WTC11 (cell line): ENCODE measurements around the gene ROBO1. TPM values are rescaled to one million over a fixed set of nuclear protein-coding genes. Genes with fewer than 3 reads are reported as not detected.

Source experiments
- ATAC-seq: fragments of 200-7000 bp; cut with Tn5 transposase; 2 replicates; pipeline ENCODE4 v1.10.0; 2021; ENCODE audit warnings: mild to moderate bottlenecking, moderate library complexity
- CTCF ChIA-PET: fragments of 300-600 bp; sonication (Branson Sonifier 250); formaldehyde crosslinking; loops from one replicate; lab custom pipeline; 2021; ENCODE audit warnings: antibody characterized with exemption; lab: Charles Lee
- POLR2A ChIA-PET: fragments of 350-600 bp; sonication (Branson Sonifier 250); formaldehyde crosslinking; loops from one replicate; lab custom pipeline; 2021; ENCODE audit warnings: antibody characterized with exemption; lab: Charles Lee
- DNase-seq: peaks from one replicate; pipeline ENCODE4 v3.0.0; 2021; ENCODE audit warnings: low spot score
- H3K27ac Mint-ChIP-seq: 2 replicates; pipeline ENCODE4 v1.8.0; 2021; ENCODE audit warnings: mixed read lengths
- H3K27me3 Mint-ChIP-seq: 2 replicates; pipeline ENCODE4 v1.8.0; 2021; ENCODE audit warnings: low read depth, mild to moderate bottlenecking, moderate library complexity, mixed read lengths
- H3K36me3 Mint-ChIP-seq: 2 replicates; pipeline ENCODE4 v1.8.0; 2021; ENCODE audit warnings: mixed read lengths
- H3K4me1 Mint-ChIP-seq: 2 replicates; pipeline ENCODE4 v1.8.0; 2022; ENCODE audit warnings: mixed read lengths
- H3K4me3 Mint-ChIP-seq: 2 replicates; pipeline ENCODE4 v1.8.0; 2021; ENCODE audit warnings: mild to moderate bottlenecking, moderate library complexity, mixed read lengths
- H3K9me3 Mint-ChIP-seq: 2 replicates; pipeline ENCODE4 v1.8.0; 2021; ENCODE audit warnings: mixed read lengths
- AFF4 ChIP-seq: sonication (generic); formaldehyde crosslinking; IDR thresholded peaks from 2 replicates; pipeline ENCODE4 v1.8.1; 2023; ENCODE audit warnings: mild to moderate bottlenecking, missing genetic modification reagents, borderline replicate concordance
- AR ChIP-seq: fragments of 250-450 bp; sonication (Bioruptor Pico); IDR thresholded peaks from 2 replicates; pipeline ENCODE4 v1.9.0; 2021; ENCODE audit warnings: mild to moderate bottlenecking
- ATF3 ChIP-seq: sonication (generic); formaldehyde crosslinking; conservative IDR thresholded peaks from 2 replicates; pipeline ENCODE4 v1.8.1; 2022; ENCODE audit warnings: mild to moderate bottlenecking, missing genetic modification reagents
- CTCF ChIP-seq: fragments of 200-600 bp; IDR thresholded peaks from 2 replicates; pipeline ENCODE4 v1.8.0; 2022; ENCODE audit warnings: antibody characterized with exemption
- E2F4 ChIP-seq: sonication (generic); formaldehyde crosslinking; IDR thresholded peaks from 2 replicates; pipeline ENCODE4 v1.8.1; 2022; ENCODE audit warnings: low read depth, mild to moderate bottlenecking, moderate library complexity, missing genetic modification reagents, borderline replicate concordance
- E2F5 ChIP-seq: sonication (generic); formaldehyde crosslinking; IDR thresholded peaks from 2 replicates; pipeline ENCODE4 v1.8.1; 2022; ENCODE audit warnings: mild to moderate bottlenecking, moderate library complexity, missing genetic modification reagents
- HMGXB4 ChIP-seq: sonication (generic); formaldehyde crosslinking; IDR thresholded peaks from 2 replicates; pipeline ENCODE4 v1.8.1; 2023; ENCODE audit warnings: mild to moderate bottlenecking, moderate library complexity, missing genetic modification reagents
- JAZF1 ChIP-seq: fragments of 250-450 bp; sonication (Bioruptor Pico); IDR thresholded peaks from 2 replicates; pipeline ENCODE4 v1.9.0; 2021; ENCODE audit warnings: moderate library complexity, mild to moderate bottlenecking, inconsistent platforms
- MLX ChIP-seq: sonication (generic); formaldehyde crosslinking; IDR thresholded peaks from 2 replicates; pipeline ENCODE4 v1.8.1; 2023; ENCODE audit warnings: mild to moderate bottlenecking, missing genetic modification reagents, moderate library complexity
- MYBL2 ChIP-seq: sonication (generic); formaldehyde crosslinking; IDR thresholded peaks from 2 replicates; pipeline ENCODE4 v1.8.1; 2023; ENCODE audit warnings: mild to moderate bottlenecking, moderate library complexity, missing genetic modification reagents
- NR1H2 ChIP-seq: sonication (generic); formaldehyde crosslinking; IDR thresholded peaks from 2 replicates; pipeline ENCODE4 v1.9.0; 2021; ENCODE audit warnings: mild to moderate bottlenecking, moderate library complexity, missing genetic modification reagents
- PRRX2 ChIP-seq: fragments of 250-450 bp; sonication (Bioruptor Pico); IDR thresholded peaks from 2 replicates; pipeline ENCODE4 v1.8.0; 2021; ENCODE audit warnings: mild to moderate bottlenecking
- TEAD1 ChIP-seq: sonication (generic); formaldehyde crosslinking; IDR thresholded peaks from 2 replicates; pipeline ENCODE4 v1.8.0; 2022; ENCODE audit warnings: mild to moderate bottlenecking, missing genetic modification reagents
- USF1 ChIP-seq: sonication (generic); formaldehyde crosslinking; IDR thresholded peaks from 2 replicates; pipeline ENCODE4 v1.8.0; 2022; ENCODE audit warnings: mild to moderate bottlenecking, missing genetic modification reagents
- ZNF317 ChIP-seq: sonication (generic); formaldehyde crosslinking; IDR thresholded peaks from 2 replicates; pipeline ENCODE4 v1.8.1; 2023; ENCODE audit warnings: low read depth, mild to moderate bottlenecking, moderate library complexity, missing genetic modification reagents, borderline replicate concordance
- ZSCAN18 ChIP-seq: fragments of 250-450 bp; sonication (Bioruptor Pico); IDR thresholded peaks from 2 replicates; pipeline ENCODE4 v2.1.2; 2022; ENCODE audit warnings: mild to moderate bottlenecking, moderate library complexity
- total RNA-seq: library from RNA; stranded (reverse); gene quantifications from 3 replicates; pipeline ENCODE4 v1.2.3, GENCODE V29; 2021

Gene ROBO1
- total RNA-seq, 1 experiment from 2014 or later, result 90.9 TPM

GRCh38 chr3:79664455-79664854 is 103.3 kb downstream of the ROBO1 start:
- CTCF ChIA-PET, result interaction anchor here (0.6 kb wide), 1 partner anchor 143 kb away, joined by 3 read pairs; no protein-coding TSS in a partner anchor
- DNase-seq (no peak), ATAC-seq (no peak)
- POLR2A ChIA-PET, result no interaction called here
- Mint-ChIP-seq H3K4me1 (peaks cover 2% of the 10 kb centered on the region; the same call in 1 of the 2 replicates), H3K4me3 (no peak overlapping the region), H3K27me3 (no peaks in the 10 kb centered on the region), H3K36me3 (no peaks in the 10 kb centered on the region), H3K9me3 (no peaks in the 10 kb centered on the region), H3K27ac (no peak overlapping the region)
- TF ChIP-seq E2F5 (CRISPR knock-in tag) (no peak), AFF4 (CRISPR knock-in tag) (no peak), ZSCAN18 (CRISPR knock-in tag) (no peak), ZNF317 (no peak), PRRX2 (CRISPR knock-in tag) (no peak), CTCF (no peak), HMGXB4 (CRISPR knock-in tag) (no peak), ATF3 (CRISPR knock-in tag) (no peak), TEAD1 (no peak), USF1 (CRISPR knock-in tag) (no peak), MYBL2 (CRISPR knock-in tag) (no peak), AR (CRISPR knock-in tag) (no peak), E2F4 (no peak), NR1H2 (CRISPR knock-in tag) (no peak), JAZF1 (CRISPR knock-in tag) (no peak), MLX (CRISPR knock-in tag) (no peak)
- TF ChIP-seq, all 79 proteins: peak for 0
